Measurements from ENCODE around the gene ADAM30.
"Not testable (repeated sequence)": the region's sequence is repeated elsewhere in the genome, so short reads cannot be mapped to it uniquely, and the experiment has no call there.

The ADAM30 gene

DNA sequence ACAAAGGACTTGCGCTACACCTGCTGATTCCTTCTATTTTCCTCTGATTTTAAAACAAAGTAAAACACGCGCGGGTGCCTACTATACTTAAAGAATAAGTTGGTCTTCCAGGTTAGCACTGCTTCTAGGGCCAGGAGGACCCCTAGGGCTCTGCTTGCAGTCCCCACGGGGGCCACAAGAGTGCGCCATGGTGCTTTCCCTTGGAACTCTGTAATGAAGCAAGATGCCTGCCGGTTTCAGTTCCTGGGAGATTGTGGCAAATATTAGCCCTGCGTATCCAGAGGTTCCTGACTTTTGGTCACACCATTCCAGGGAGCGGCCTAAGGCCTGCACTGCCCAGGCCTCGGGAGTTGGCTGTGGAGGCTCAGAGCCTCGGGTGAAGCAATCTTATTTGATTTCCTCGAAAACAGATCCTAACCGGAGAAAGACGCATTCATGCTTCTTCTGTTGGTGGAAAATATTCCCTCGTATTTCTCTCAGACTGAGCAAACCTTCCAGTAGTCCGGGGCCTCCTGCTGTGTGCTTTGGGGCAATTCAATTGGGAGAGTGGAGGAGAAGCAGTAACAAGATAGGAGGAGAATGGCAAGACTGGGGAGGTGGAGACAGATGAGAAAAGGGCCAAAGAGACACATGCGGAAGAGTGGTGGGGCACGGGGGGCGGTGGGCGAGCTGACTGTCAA lies 25.3 kb downstream of the ADAM30 start:
- H3K27ac Mint-ChIP-seq, result no peak overlapping the region
- H3K9me3 Mint-ChIP-seq, result no peaks in the 10 kb centered on the region
- peaks cover 16% of the 10 kb centered on the region for H3K27me3 Mint-ChIP-seq
- H3K4me3 Mint-ChIP-seq, result no peak overlapping the region
- H3K4me1 Mint-ChIP-seq, result no peaks in the 10 kb centered on the region
- H3K36me3 Mint-ChIP-seq, result no peaks in the 10 kb centered on the region

DNA sequence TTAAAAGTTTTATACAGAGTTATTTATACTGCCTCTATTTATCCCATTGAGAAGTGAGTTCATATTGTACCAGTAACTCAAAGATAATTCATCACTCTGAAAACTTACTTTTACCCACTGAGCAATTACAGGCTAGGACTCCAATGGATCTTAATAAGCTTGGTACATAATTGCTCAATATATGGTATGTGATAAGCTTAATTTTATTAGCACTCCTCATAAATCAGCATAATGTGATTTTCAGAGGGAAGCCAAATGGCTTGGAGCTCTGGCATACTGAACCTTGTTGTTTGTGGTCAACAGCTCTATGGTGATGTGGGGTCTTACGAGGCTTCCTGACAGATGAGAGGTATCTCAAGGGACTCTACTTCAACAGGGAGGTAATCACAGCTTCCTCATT lies 26.3 kb downstream of the ADAM30 start:
- Mint-ChIP-seq H3K9me3 (no peaks in the 10 kb centered on the region), H3K4me3 (no peak overlapping the region), H3K27ac (no peak overlapping the region), H3K36me3 (no peaks in the 10 kb centered on the region), H3K4me1 (no peaks in the 10 kb centered on the region), H3K27me3 (peaks cover 20% of the 10 kb centered on the region)

DNA sequence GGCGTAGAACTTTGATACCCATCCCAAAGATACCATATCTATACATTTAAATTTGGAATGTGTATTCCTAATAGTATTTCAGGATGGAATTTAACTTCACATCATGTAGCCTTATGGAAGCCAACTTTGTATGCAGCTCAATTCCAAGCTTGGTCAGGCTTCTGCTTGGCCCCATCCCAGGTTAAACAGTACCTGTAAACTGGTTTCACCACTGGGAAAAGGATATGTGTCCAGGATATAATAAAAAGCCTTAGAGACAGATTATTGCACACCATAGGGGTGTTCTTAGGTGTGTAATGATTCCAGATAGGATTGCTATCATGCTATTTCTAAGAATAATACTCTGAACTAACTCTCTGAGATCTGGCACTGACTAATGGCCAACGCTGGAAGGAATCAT lies 28.1 kb downstream of the ADAM30 start:
- no peaks in the 10 kb centered on the region for H3K4me1 Mint-ChIP-seq
- no peak overlapping the region for H3K27ac Mint-ChIP-seq
- no peaks in the 10 kb centered on the region for H3K9me3 Mint-ChIP-seq
- H3K4me3 Mint-ChIP-seq, result no peak overlapping the region
- H3K36me3 Mint-ChIP-seq, result no peaks in the 10 kb centered on the region
- H3K27me3 Mint-ChIP-seq, result peaks cover 18% of the 10 kb centered on the region

DNA sequence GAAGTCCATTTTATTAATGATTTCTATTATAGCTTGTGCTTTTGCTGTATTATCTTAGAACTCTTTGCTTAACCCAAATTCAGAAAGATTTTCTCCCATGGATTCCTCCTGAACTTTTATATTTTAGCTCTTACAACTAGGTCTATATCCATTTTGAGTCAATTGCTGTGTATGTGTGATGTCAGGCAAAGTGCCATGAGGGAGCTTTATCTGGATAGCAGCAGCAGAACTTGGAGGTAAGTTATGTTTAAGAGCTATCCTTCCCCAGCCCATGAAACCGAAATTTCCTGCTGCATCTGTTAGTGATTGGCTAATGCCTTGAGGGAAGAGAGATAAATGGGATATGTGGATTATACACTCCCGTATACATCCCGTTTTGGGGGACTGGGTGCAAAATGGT lies 29.9 kb downstream of the ADAM30 start:
- no peak overlapping the region for H3K4me3 Mint-ChIP-seq
- H3K36me3 Mint-ChIP-seq, result no peaks in the 10 kb centered on the region
- H3K4me1 Mint-ChIP-seq, result no peaks in the 10 kb centered on the region
- H3K9me3 Mint-ChIP-seq, result no peaks in the 10 kb centered on the region
- H3K27me3 Mint-ChIP-seq, result peaks cover 17% of the 10 kb centered on the region
- H3K27ac Mint-ChIP-seq, result no peak overlapping the region

DNA sequence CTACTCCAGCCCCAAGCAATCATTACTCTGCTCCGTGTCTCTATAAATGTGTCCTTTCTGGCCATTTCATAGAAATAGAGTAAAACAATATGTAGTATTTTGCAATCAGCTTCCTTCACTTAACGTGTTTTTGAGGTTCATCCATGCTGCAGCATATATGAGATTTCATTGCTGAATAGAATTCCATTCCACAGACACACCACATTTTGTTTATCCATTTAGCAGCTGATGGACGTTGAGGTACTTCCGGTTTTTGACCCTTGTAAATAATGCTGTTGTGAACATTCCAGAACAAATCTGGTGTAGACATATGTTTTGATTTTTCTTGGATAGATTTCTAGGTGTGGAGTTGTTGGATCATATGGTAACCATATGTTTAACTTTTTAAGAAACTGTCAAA lies 30.7 kb downstream of the ADAM30 start:
- Mint-ChIP-seq H3K9me3 (no peaks in the 10 kb centered on the region), H3K4me1 (no peaks in the 10 kb centered on the region), H3K27me3 (peaks cover 11% of the 10 kb centered on the region), H3K36me3 (no peaks in the 10 kb centered on the region), H3K4me3 (no peak overlapping the region), H3K27ac (no peak overlapping the region)

DNA sequence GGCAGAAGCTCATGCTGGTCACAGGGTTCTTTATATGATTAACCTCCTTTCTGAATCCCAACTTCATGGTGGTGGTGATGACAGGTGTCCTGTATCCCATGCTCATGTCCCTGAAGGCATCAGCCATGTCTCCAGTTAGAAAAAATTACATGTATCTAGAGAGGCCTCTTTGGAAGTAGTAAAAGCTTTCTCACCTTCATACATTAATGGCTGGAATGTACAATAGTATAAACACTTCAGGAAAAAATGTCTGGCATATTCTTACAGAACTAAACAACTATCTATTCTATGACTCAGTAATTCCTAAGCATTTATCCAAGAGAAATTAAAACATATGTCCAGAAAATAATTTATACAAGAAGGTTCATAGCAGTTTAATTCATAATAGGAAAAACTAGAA lies 34.0 kb downstream of the ADAM30 start:
- H3K36me3 Mint-ChIP-seq, result no peaks in the 10 kb centered on the region
- peaks cover 11% of the 10 kb centered on the region for H3K4me1 Mint-ChIP-seq
- no peak overlapping the region for H3K4me3 Mint-ChIP-seq
- no peak overlapping the region for H3K27ac Mint-ChIP-seq
- H3K27me3 Mint-ChIP-seq, result peaks cover 9% of the 10 kb centered on the region
- H3K9me3 Mint-ChIP-seq, result no peaks in the 10 kb centered on the region

DNA sequence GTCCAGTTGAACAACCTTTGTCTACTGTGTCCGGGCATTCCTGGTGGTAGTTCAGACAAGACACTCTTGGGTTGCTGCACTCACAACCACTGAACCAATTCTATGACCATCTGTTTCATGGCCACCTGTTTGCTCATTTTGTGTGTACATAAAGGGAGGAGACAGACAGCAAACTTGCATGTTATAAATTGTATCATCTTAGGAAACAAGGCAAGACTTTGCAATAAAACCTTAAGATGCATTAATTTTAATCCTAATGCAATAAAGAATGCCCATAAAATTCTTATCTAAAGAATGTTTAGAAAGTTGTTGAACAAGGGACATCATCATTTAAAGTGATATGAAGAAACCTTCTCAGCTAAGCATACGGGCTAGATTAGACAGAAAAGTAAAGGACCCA lies 34.8 kb downstream of the ADAM30 start:
- no peaks in the 10 kb centered on the region for H3K36me3 Mint-ChIP-seq
- no peaks in the 10 kb centered on the region for H3K9me3 Mint-ChIP-seq
- H3K27ac Mint-ChIP-seq, result no peak overlapping the region
- H3K4me1 Mint-ChIP-seq, result peaks cover 11% of the 10 kb centered on the region
- no peak overlapping the region for H3K4me3 Mint-ChIP-seq
- peaks cover 9% of the 10 kb centered on the region for H3K27me3 Mint-ChIP-seq

DNA sequence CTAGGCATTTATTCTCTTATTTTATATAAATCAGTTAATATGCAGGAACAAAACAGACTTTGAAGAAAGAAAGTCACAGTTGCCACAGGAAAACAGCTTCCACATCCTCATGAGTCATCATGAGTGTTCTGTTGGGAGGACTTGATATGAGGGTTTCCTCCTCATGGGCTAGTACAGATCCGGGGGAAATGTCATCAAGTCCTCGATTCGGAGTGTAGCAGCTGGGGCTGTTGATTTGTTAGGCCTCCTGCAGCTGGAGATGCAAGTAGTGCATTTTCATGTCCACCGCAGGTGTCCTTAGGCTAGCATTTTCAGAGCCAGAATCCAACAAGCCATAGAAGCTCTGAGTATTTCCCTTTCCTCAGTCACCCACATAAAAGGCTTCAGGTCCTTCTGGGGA lies 36.7 kb downstream of the ADAM30 start:
- no peak overlapping the region for H3K4me3 Mint-ChIP-seq
- peaks cover 11% of the 10 kb centered on the region for H3K4me1 Mint-ChIP-seq
- H3K27me3 Mint-ChIP-seq, result peaks cover 5% of the 10 kb centered on the region
- no peaks in the 10 kb centered on the region for H3K9me3 Mint-ChIP-seq
- no peaks in the 10 kb centered on the region for H3K36me3 Mint-ChIP-seq
- H3K27ac Mint-ChIP-seq, result no peak overlapping the region

DNA sequence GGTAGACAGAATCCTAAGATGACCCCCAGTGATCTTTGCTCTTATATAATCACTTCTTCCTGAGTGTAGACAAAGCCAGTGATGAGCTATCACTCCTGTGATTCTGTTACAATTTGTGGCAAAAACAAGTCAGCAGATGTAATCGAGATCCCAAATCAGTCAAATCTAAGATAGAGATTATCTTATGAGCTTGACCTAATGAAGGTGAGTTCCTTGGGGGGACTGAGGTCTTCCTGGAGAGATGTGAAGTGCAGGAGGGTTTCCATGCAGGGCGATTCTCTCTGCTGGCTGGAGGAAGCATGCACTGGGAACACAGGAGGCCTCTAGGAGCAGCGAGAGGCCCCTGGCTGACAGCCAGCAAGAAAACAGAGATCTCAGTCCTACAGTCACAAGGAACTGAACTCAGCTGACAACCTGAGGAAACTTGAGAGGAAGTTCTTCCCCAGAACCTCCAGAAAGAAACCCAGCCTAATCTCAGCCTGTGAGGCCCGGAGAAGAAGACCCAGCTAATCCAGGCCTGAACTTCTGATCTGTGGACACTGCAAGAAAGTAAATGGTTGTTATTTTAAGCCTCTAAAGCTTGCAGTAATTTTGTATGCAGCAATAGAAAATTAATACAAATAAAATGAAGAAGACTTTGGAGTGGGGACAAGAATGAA lies 37.6 kb downstream of the ADAM30 start:
- H3K36me3 Mint-ChIP-seq, H3K4me3 Mint-ChIP-seq, H3K27ac Mint-ChIP-seq, H3K27me3 Mint-ChIP-seq, H3K9me3 Mint-ChIP-seq: not testable (repeated sequence)
- H3K4me1 Mint-ChIP-seq, result peaks cover 11% of the 10 kb centered on the region

DNA sequence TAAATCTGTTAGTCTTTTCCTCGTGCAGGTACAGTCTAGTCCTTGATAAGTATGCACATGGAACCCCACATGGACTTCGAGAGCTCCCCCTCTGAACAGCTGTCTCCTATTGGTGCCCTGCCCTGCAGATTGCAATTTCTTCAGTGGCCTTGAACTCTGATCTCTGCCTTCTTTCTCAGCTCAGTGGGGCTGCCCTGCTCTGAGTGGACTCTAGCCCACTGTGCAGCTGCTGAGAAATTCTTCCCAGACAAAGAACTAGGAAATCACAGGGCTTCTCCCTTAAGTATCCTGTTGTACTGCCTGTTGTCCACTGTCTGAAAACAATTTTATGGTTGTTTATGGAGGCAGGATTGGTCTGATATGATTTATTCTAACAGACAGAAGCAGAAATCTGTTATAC lies 38.2 kb downstream of the ADAM30 start:
- no peaks in the 10 kb centered on the region for H3K36me3 Mint-ChIP-seq
- H3K9me3 Mint-ChIP-seq, result no peaks in the 10 kb centered on the region
- H3K27me3 Mint-ChIP-seq, result peaks cover 4% of the 10 kb centered on the region

DNA sequence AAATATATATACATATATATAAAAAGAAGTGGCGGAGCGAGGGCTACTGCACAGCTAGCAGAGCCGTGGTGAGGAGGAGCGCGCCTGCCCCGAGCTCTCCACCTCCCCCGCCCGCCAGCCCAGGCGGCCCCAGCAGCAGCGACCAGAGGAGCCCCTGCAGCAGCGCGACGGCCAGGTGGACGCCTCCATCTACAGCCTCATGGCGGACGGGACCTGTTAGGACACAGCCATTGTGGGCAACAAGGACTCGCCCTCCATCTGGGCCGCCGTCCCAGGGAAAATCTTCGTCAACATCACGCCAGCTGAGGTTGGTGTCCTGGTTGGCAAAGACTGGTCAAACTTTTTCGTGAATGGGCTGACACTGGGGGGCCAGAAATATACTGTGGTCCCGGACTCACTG lies 43.2 kb downstream of the ADAM30 start:
- no peak overlapping the region for H3K4me3 Mint-ChIP-seq
- peaks cover 2% of the 10 kb centered on the region for H3K27me3 Mint-ChIP-seq
- H3K36me3 Mint-ChIP-seq, result no peaks in the 10 kb centered on the region
- no peaks in the 10 kb centered on the region for H3K9me3 Mint-ChIP-seq
- H3K27ac Mint-ChIP-seq, result no peak overlapping the region
- H3K4me1 Mint-ChIP-seq, result no peaks in the 10 kb centered on the region

More for the DNA sequence above, 38.2 kb downstream of the ADAM30 start:
- Mint-ChIP-seq H3K27ac (no peak overlapping the region), H3K4me1 (peaks cover 11% of the 10 kb centered on the region), H3K4me3 (no peak overlapping the region)

DNA sequence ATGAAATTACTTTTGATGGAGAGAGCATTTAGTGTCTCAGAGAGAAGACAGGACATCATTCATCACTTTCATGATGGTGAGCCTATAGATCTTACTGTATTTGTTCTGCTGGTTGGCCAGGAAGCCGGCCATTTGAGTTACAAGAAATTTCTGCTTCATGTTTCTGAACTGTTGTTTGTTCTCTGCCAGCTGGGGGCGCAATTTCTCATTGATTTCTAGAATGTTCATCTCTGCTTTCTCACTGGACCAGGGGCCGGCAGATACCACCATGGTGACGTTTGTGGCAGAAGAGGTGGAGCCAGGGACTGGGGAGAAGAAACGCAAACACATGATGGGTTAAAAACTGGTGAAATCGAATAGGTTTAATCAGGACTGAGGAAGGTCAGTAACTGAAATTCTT lies 52.1 kb downstream of the ADAM30 start:
- not testable (repeated sequence) for H3K36me3 Mint-ChIP-seq, H3K27me3 Mint-ChIP-seq, H3K4me1 Mint-ChIP-seq, H3K27ac Mint-ChIP-seq, H3K9me3 Mint-ChIP-seq, H3K4me3 Mint-ChIP-seq

All from activated naive CD4-positive, alpha-beta T cell treated with anti-CD3 and anti-CD28 coated beads, Interleukin-2, amount 50 U/mL, for 24 hours (primary cell).